SH-SY5Y (cell line): Measurements from ENCODE around the gene SSBP2.

Experiments used
- GATA2 ChIP-seq: IDR thresholded peaks from 2 replicates; pipeline ENCODE4 v1.6.1; 2011; ENCODE audit warnings: mild to moderate bottlenecking, low read depth, low read length
- GATA3 ChIP-seq: IDR thresholded peaks from 2 replicates; pipeline ENCODE4 v1.6.1; 2011; ENCODE audit warnings: low read depth, mild to moderate bottlenecking, low read length, moderate library complexity

- TF ChIP-seq GATA2: no peak
- no peak for TF ChIP-seq GATA3
Measured at GRCh38 chr5:81755320-81755719, 4.4 kb upstream of the SSBP2 start.
